HG02885 (cell line): ENCODE measurements around the gene PDSS2.
"Not testable (repeated sequence)": the region's sequence is repeated elsewhere in the genome, so short reads cannot be mapped to it uniquely, and the experiment has no call there.

Experiments used
- ATAC-seq: cut with Tn5 transposase; IDR thresholded peaks from one replicate; pipeline ENCODE4 v1.9.1; 2021; ENCODE audit warnings: mild to moderate bottlenecking; ENCODE audit not compliant: unreplicated experiment, poor library complexity

Gene PDSS2

DNA sequence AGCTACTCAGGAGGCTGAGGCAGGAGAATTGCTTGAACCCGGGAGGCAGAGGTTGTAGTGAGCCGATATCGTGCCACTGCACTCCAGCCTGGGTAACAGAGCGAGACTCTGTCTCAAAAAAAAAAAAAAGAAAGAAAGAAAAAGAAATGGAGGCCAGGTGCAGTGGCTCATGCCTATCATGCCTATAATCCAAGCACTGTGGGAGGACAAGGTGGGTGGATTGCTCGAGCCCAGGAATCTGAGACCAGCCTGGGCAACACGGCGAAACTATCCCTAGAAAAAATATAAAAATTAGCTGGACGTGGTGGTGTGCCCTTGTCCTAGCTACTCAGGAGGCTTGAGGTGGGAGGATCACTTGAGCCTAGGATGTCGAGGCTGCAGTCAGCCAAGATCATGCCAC, 170.1 kb downstream of the PDSS2 start:
- ATAC-seq = not testable (repeated sequence)

DNA sequence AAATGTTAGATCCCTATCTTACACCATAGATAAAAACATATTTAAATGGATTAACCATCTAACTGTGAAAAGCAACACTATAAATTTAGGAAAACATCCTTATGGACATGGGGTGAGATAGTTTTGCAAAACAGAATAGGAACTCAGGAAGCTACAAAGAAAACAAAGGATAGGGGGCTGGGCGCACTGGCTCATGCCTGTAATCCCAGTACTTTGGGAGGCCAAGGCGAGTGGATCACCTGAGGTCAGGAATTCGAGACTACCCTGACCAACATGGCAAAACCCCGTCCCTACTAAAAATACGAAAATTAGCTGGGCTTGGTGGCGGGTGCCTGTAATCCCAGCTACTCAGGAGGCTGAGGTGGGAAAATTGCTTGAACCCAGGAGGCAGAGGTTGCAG, 173.7 kb downstream of the PDSS2 start:
- ATAC-seq = not testable (repeated sequence)

DNA sequence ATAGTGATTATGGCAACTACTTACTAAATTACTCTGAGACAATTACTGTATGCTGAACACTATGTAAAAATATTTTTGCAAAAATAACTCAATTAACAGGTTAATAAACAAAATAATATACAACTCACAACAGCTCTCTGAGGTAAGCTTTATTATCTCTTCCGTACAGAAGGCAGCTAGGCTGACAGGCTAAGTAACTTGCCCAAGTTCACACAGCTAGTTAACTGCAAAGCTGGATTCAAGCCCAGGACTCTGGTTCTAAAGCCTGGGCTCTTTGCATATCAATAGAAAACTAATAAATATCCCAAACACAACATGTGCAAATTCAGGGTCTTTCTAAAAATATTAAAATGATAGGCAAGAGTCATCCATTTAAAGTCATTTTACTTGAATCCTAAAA, 174.6 kb downstream of the PDSS2 start:
- ATAC-seq = no peak

DNA sequence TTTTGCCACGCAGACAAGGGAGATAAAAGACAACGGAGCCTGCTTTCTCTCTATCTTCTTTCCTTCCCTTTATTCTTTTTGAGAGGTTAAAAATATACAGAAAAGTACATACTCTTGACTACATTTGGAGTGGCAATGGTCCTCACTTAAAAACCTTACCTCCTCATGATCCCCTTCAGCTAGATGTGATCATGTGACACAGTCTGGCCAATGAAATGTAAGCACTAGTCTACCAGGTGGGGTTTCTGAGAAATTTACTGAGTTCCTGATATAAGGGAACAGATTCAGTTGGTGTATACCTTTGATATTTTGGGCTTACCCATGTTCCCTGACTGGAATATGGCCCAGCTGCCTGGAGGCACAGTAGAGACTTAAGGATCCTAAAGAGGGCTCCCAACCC, 178.6 kb downstream of the PDSS2 start:
- ATAC-seq = no peak

DNA sequence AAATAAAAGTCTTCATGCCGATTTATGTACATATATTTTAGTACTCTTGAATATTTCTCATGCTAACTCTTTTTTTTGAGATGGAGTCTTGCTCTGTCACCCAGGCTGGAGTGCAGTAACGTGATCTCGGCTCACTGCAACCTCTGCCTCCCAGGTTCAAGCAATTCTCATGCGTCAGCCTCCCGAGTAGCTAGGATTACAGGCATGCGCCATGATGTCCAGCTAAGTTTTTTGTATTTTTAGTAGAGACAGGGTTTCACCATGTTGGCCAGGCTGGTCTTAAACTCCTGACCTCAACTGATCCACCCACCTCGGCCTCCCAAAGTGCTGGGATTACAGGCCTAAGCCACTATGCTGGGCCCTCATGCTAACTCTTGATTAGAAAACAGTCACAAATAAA, 179.4 kb downstream of the PDSS2 start:
- ATAC-seq = not testable (repeated sequence)

DNA sequence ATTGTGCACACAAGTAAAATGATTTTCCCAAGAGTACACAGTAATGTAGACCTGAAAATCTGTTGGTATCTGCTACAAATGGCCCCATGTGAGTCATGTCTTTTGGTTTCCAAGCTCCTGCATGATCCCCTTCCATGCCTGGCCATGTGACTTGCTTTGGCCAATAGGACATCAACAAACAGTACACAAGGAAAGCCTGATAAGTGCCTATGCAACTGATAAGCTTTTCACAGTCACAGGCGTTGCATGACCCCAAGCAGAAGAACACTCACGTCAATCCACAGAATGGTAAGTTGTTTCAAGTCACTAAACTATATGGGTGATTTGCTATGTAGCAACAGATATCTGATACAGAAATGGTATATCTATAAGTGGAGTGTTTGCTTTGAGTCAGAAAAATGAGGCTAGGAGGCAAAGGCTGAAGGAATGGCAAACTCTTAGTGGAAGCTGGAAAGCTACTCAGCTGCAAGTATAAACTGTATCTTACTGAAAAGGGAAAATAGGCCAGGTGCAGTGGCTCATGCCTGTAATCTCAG, 184.0 kb downstream of the PDSS2 start:
- ATAC-seq = no peak

DNA sequence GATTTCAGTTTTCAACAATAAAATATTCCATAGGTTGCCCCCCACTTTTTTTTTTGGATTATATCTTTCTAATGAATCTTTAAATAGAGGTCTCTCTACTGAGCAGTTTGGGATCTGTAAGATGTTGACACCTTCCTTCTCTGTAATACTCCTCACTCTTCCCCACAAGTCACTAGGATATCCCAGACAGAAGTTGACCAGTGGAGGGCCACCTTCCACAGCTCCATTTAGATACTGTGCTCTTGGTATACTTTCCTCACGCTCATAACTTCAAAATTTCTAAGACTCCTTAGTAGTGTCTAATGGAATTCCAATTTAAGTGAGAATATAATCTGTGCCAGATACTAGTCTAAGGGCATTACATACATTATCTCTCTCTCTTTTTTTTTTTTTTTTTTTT, 185.1 kb downstream of the PDSS2 start:
- no peak for ATAC-seq

DNA sequence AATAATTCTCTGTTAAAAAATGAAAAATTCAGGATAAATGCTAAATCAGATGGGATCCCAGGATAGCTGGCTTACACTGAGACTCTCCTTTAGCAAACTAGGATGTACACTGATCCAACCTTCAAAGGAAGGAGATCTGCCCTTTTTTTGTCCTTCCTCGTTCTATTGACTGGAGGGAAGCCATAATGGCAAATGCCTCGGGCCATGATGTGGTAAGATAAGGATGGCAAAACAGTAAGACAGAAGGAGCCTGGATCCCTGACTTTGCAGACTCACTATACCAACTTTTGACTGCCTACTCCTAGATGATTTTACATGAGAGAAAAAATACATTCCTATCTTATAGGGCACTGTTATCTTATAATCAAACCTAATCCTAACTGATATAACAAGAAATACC, 187.1 kb downstream of the PDSS2 start:
- no peak for ATAC-seq

DNA sequence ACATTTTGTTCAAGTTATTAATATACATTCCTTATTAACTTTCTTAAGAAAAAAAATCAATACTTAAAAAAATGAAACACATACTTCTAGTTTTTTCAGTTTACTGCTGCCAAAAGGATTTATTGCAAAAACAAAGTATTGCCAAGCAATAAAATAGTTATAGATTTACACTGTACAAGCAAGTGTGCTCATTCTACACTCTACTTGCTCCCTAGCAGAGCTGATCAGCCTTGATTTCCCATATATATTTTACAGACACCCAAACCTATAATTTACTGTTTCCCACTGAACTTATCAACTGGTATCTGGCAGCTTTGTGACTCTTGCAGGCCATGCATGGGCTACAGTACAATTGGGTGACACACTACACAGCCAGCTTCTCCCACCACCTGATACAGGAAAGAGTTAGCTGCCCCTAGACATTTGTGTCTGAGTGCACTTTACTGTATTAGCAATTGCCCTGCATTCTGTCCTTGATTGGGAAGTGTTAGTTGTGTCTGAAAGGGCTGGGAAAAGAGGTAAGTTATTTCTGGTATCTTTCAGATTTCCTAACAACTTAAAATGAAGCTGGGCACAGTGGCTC, 188.1 kb downstream of the PDSS2 start:
- ATAC-seq = no peak

DNA sequence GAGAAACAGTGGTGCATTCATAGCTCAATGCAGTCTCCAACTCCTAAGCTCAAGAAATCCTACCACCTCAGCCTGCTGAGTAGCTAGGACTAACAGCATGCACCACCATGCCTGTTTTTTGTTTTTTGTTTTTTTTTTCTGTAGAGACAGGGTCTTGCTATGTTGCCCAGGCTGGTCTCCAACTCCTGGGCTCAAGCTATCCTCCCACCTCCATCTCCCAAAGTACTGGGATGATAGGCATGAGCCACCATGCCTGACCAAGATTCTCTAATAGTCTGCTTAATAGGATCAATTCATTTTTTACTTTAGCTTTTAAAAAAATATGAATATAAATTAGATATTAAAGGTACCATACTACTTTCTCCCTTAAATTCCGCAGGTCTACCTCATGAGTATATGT, 191.7 kb downstream of the PDSS2 start:
- no peak for ATAC-seq

DNA sequence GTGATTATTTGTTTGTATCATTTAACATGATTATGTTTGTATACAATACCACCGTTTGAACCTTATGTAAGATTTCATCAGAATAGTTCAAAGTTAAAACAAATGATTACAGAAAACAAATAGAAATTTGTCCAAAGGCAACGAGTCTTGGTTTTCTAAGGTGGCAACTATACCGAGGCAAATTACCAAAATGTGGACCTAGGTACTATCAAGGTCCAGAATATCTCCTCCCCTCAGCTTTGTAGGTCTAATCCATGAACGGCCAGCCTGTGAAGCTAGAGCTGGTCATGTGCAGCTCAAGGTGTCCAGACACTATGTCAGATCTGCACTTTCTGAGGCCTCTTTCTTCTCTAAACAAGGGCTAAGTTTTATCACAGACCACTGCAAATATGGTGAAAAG, 192.4 kb downstream of the PDSS2 start:
- ATAC-seq = no peak

DNA sequence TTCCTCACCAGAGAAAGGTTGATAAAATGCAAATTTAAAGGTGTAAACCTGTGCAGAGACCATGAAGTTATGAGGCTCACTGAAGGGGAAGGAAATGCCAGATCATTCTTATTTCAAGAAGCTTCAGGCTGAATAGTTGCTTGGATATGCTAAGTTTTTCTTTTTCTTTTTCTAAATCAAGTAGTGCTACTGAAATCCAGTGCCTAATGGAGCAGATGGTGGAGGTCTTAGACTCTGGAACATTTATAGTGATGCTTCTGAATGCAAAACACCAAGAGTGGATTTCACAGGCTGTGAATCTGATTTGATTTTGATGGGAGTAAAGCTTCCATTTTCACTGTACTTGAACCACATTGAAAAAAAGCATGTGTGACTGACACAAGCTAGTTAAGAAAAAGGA, 192.8 kb downstream of the PDSS2 start:
- ATAC-seq = no peak

DNA sequence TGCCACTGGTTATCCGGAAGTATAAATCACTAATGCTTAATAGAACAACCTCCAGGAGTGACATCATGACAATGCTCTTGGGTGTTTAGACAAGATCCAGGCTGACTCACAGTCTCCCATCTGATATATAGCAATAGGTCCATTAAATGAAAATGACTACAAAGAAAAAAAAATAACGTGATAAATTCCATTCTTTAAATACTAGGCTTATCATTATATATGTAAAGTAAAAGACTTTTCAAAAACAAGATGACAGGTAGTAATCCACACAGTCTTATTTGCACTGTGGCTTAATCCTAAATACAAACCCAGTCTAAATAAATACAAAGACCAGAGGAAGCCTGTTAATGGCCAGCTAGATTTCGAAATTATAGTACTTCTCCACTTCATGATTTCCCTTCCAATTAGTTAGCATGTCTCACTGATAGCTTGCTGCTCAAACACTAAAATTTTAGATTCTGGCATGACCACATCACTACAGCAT, 195.0 kb downstream of the PDSS2 start:
- ATAC-seq = no peak

DNA sequence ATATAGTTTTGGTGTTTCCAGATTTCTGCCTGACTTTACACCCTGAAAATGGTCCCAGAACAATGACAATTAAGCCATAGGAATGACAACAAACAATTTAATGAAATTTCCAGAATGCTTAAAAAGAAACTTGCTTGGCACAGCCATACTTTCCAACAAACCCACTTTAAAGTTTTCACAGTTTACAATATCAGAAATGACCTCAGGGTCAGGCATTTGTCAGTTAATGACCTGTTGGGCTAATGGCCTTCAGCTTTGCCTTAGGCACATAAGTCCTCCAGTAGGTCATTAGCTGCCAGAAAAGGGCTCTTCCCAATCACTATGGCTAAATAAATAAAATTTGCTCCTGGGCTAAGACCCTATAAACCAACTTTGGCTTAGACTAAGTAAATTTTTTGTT, 199.4 kb downstream of the PDSS2 start:
- ATAC-seq = no peak

DNA sequence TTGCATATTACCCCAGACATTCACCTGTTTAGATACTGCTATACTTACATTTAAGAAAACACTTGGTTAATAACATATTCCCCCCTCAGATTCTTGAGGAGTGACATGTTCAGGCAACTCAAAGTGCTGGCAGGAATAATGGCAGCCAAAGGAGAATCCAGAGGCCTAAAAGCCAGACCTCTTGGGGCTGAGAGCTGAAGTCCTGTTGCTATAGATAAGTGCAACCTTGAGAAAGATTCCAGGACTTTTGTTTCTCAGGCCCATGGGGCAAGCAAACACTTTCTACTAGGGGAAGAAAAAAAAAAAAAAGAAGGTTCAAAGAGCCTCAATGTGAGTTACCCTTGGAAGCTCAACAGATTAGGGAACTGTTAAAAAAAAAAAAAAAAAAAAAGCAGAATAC, 211.2 kb downstream of the PDSS2 start:
- no peak for ATAC-seq

DNA sequence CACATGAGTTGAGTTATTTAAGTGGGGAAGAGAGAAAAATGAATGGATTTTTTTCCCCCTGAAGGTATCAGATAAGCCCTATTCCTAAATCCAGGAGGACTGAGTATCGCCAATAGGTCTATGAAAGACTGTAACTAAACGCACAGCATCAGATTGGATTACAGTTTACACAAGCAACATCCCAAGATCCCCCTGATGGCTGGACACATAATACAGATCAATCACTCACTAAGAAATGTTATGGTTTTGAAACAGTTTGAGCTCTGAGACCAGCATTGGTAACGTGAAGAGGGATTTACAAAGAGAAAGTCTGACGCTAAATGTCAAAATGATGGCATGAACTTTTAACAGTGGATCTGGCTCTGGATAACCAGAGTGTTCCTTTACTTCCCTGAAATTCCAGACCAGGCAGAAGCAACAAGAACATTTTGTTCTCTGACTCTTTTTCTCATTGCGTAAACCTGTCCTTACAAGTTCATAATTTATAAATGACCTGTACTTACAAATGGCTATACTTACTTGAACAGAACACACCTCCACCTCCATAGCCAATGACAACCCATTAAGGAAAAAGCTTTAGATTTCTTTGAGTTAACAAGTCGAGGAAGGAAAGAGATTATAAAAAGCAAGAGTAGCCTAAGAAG, 212.3 kb downstream of the PDSS2 start:
- no peak for ATAC-seq

DNA sequence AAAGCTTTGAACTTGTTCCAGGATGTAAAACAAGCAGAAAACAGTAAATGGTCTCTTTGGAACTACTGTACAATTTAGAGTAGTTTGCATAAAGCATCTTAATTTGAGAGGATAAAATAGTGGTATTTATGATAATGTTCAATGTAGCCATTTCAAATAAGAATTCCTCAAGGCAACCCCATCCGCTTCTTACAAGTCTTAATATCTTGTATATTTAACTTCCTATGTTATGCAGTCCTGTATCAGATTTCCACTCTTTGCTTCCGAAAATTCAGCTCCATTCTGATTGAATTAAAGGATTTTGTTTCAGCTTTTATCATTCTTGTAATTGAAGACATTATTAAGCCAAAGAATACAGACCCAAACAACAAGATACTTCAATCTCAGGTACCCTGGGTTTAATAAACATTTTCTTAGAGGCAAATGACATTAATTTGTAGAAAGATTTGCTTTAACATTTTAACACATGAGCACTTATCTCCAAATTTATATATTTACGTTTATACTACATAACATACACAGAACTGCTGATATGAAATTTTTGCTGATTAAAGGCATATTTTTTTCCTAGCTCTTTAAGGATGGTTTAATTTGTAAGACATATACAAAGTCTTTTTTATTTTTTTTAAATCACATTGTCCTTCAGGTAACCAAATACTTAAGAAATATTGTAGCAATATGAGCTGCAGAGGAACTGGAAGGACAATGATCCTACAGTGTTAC, 213.0 kb downstream of the PDSS2 start:
- ATAC-seq = no peak

DNA sequence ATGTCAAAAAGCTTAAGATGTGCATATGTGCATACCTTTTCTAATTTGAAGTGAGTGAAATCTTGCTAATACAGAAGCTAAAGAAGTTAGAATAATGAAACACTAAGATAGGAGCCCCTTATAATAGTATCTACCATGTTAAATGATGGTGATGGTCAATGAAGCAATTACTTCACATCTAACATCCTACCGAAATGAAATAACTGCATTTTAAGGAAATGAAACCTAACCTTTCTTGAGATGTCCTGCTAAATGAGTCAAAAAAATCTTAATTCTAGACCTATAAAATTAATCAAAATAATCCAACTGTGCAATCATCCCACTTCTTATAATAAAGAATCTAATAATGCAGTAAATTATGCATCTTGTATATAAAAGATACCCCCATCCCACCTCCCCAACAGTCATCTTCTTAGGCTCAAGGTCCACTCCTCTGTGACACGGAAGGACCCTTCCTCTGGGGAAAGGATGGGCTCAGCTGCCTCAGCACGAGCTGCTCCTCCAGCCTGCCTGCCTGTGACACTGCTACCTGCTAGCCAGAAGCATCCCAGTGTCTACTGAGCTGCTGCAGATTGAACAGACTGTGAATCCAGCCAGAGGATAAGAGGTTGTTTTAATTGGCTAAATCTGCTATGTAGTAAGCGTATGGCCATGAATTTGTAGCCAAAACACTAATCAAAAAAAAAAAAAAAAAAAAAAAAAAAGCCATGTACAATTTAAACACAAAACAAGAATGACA, 214.5 kb downstream of the PDSS2 start:
- ATAC-seq = no peak

DNA sequence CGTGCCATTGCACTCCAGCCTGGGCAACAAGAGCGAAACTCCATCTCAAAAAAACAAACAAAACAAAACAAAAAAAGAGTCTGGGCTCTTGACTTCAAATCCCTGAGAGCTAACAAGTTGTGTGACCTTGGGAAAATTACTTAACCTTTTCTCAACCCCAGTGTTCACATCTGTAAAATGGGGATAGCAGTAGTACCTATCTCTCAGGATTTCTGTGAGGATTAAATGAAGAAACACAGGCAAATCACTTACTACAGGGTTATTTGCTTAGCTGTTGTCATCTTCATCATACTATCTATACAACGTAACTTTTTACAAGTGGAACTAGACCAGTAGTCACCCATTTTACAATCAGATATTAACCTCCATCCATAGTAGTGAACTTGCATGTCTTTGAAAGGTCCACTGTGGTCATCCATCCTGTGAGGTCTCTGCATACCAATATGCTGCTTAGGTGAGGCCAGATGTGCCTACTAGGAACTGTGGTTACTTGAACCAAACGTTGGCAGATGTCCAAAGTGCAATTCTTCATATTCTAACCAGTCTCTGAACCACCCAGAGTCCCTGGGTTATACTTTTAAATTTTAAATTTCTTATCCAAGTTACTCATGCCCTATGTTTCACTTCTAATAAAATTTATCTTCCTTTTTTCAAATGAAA, 215.2 kb downstream of the PDSS2 start:
- no peak for ATAC-seq

DNA sequence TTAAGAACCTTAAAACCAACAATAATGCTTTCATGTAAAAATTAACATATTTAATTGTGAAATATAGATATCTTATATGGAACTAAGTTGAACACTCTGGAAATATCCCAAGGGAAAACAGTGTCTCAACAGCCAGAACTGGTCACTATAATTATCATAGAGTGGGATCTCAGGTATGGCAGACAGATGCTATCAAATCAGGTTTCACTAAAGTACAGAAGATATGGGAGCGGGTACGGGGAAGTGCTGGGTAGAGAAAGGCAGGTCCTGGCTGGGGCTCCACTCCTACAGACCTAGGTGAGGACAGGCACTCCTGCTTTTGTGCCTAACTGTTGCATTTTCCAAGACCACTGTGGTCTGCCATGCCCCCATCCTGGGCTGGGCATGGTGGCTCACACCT, 215.9 kb downstream of the PDSS2 start:
- no peak for ATAC-seq
